Effector memory CD4-positive, alpha-beta T cell (primary cell): Measurements from ENCODE around the gene STRBP.

ENCODE experiments used
- DNase-seq, 3 donors: peaks; one replicate each; pipeline ENCODE4 v3.0.0-alpha.2; 2020
- H3K27ac ChIP-seq: 2 replicates; pipeline ENCODE4 v1.7.0; 2013; ENCODE audit warnings: mild to moderate bottlenecking, low read length, moderate library complexity; ENCODE audit not compliant: insufficient read depth, poor library complexity, severe bottlenecking
- H3K27me3 ChIP-seq: replicated peaks from 2 replicates; pipeline ENCODE4 v1.7.0; 2013; ENCODE audit warnings: mild to moderate bottlenecking, low read length; ENCODE audit not compliant: insufficient read depth, control insufficient read depth, poor library complexity, severe bottlenecking
- H3K36me3 ChIP-seq: 2 replicates; pipeline ENCODE4 v1.7.0; 2013; ENCODE audit warnings: mild to moderate bottlenecking, low read length, moderate library complexity; ENCODE audit not compliant: control insufficient read depth, insufficient read depth
- H3K4me1 ChIP-seq: 2 replicates; pipeline ENCODE4 v1.7.0; 2013; ENCODE audit warnings: low read length, mild to moderate bottlenecking; ENCODE audit not compliant: control insufficient read depth, insufficient read depth, poor library complexity, severe bottlenecking
- H3K4me3 ChIP-seq: 2 replicates; pipeline ENCODE4 v1.7.0; 2013; ENCODE audit warnings: low read length, low read depth, mild to moderate bottlenecking; ENCODE audit not compliant: insufficient read depth, poor library complexity, severe bottlenecking
- H3K9me3 ChIP-seq: 2 replicates; pipeline ENCODE4 v1.7.0; 2013; ENCODE audit warnings: mild to moderate bottlenecking, low read length, moderate library complexity; ENCODE audit not compliant: control insufficient read depth

Gene STRBP

GRCh38 chr9:123162360-123162759, 106.0 kb downstream of the STRBP start:
- Histone ChIP-seq H3K36me3 (peaks cover 2% of the 10 kb centered on the region), H3K27me3 (no peaks in the 10 kb centered on the region), H3K27ac (no peak overlapping the region), H3K4me1 (no peaks in the 10 kb centered on the region), H3K9me3 (no peaks in the 10 kb centered on the region), H3K4me3 (no peak overlapping the region)
- no peak for DNase-seq

GRCh38 chr9:123157221-123157620, 111.2 kb downstream of the STRBP start:
- no peak for DNase-seq
- H3K9me3 ChIP-seq, result no peaks in the 10 kb centered on the region
- H3K27ac ChIP-seq, result no peak overlapping the region
- H3K4me1 ChIP-seq, result no peaks in the 10 kb centered on the region
- H3K36me3 ChIP-seq, result peaks cover 15% of the 10 kb centered on the region
- H3K27me3 ChIP-seq, result no peaks in the 10 kb centered on the region
- H3K4me3 ChIP-seq, result no peak overlapping the region

GRCh38 chr9:123150708-123151503, 117.5 kb downstream of the STRBP start:
- DNase-seq, result no peak
- H3K27me3 ChIP-seq, result no peaks in the 10 kb centered on the region
- no peaks in the 10 kb centered on the region for H3K9me3 ChIP-seq
- H3K36me3 ChIP-seq, result peaks cover 20% of the 10 kb centered on the region
- H3K4me3 ChIP-seq, result no peak overlapping the region
- H3K27ac ChIP-seq, result no peak overlapping the region
- H3K4me1 ChIP-seq, result no peaks in the 10 kb centered on the region

GRCh38 chr9:123149067-123149466, 119.3 kb downstream of the STRBP start:
- Histone ChIP-seq H3K36me3 (peaks cover 12% of the 10 kb centered on the region), H3K4me3 (no peak overlapping the region), H3K4me1 (no peaks in the 10 kb centered on the region), H3K9me3 (no peaks in the 10 kb centered on the region), H3K27ac (no peak overlapping the region), H3K27me3 (no peaks in the 10 kb centered on the region)
- DNase-seq, result no peak

- H3K27me3 ChIP-seq, result no peaks in the 10 kb centered on the region
- H3K4me1 ChIP-seq, result no peaks in the 10 kb centered on the region
- no peaks in the 10 kb centered on the region for H3K9me3 ChIP-seq
- H3K36me3 ChIP-seq, result peaks cover 6% of the 10 kb centered on the region
- H3K27ac ChIP-seq, result no peak overlapping the region
- no peak for DNase-seq
- H3K4me3 ChIP-seq, result no peak overlapping the region
Measured at GRCh38 chr9:123138163-123138562, 130.2 kb downstream of the STRBP start.

GRCh38 chr9:123135430-123135829, 133.0 kb downstream of the STRBP start:
- H3K4me3 ChIP-seq, result no peak overlapping the region
- H3K27ac ChIP-seq, result no peak overlapping the region
- H3K9me3 ChIP-seq, result no peaks in the 10 kb centered on the region
- H3K36me3 ChIP-seq, result peaks cover 11% of the 10 kb centered on the region
- DNase-seq, result no peak
- no peaks in the 10 kb centered on the region for H3K4me1 ChIP-seq
- no peaks in the 10 kb centered on the region for H3K27me3 ChIP-seq

GRCh38 chr9:123132696-123133095, 135.7 kb downstream of the STRBP start:
- Histone ChIP-seq H3K36me3 (peaks cover 15% of the 10 kb centered on the region), H3K4me1 (no peaks in the 10 kb centered on the region), H3K9me3 (no peaks in the 10 kb centered on the region), H3K27ac (no peak overlapping the region), H3K4me3 (no peak overlapping the region), H3K27me3 (no peaks in the 10 kb centered on the region)
- DNase-seq, result no peak

- Histone ChIP-seq H3K36me3 (peaks cover 15% of the 10 kb centered on the region), H3K9me3 (no peaks in the 10 kb centered on the region), H3K27me3 (no peaks in the 10 kb centered on the region), H3K4me1 (no peaks in the 10 kb centered on the region), H3K4me3 (no peak overlapping the region), H3K27ac (no peak overlapping the region)
- DNase-seq, result no peak
Measured at GRCh38 chr9:123131993-123132392, 136.4 kb downstream of the STRBP start.

- no peaks in the 10 kb centered on the region for H3K27me3 ChIP-seq
- no peaks in the 10 kb centered on the region for H3K4me1 ChIP-seq
- peaks cover 14% of the 10 kb centered on the region for H3K36me3 ChIP-seq
- H3K4me3 ChIP-seq, result no peak overlapping the region
- H3K27ac ChIP-seq, result no peak overlapping the region
- no peaks in the 10 kb centered on the region for H3K9me3 ChIP-seq
- no peak for DNase-seq
Measured at GRCh38 chr9:123131258-123131657, 137.1 kb downstream of the STRBP start.

- no peaks in the 10 kb centered on the region for H3K9me3 ChIP-seq
- H3K27me3 ChIP-seq, result no peaks in the 10 kb centered on the region
- H3K4me1 ChIP-seq, result no peaks in the 10 kb centered on the region
- DNase-seq, result no peak
- H3K4me3 ChIP-seq, result no peak overlapping the region
- no peak overlapping the region for H3K27ac ChIP-seq
- H3K36me3 ChIP-seq, result peaks cover 10% of the 10 kb centered on the region
Measured at GRCh38 chr9:123129423-123129822, 139.0 kb downstream of the STRBP start.
